Subcutaneous adipose tissue (tissue), 4 donors: ENCODE measurements around the gene RHOT1. TPM values are rescaled to one million over a fixed set of nuclear protein-coding genes. Genes with fewer than 3 reads are reported as not detected.

Experiments
- CTCF ChIP-seq: fragments of 450-650 bp; IDR thresholded peaks from one replicate; pipeline ENCODE4 v1.5.1; 2016; ENCODE audit warnings: low read depth, mild to moderate bottlenecking, control low read depth, antibody characterized with exemption, moderate library complexity
- total RNA-seq, 4 donors: library from RNA; depleted of rRNA; stranded (reverse); fragments of >200 nt; gene quantifications; one replicate each; pipeline ENCODE4 v1.1.0, GENCODE V29; 2016

RHOT1 gene
- total RNA-seq, 4 donors from 2014 or later = 56.6 to 112 (median 67.5) TPM

DNA sequence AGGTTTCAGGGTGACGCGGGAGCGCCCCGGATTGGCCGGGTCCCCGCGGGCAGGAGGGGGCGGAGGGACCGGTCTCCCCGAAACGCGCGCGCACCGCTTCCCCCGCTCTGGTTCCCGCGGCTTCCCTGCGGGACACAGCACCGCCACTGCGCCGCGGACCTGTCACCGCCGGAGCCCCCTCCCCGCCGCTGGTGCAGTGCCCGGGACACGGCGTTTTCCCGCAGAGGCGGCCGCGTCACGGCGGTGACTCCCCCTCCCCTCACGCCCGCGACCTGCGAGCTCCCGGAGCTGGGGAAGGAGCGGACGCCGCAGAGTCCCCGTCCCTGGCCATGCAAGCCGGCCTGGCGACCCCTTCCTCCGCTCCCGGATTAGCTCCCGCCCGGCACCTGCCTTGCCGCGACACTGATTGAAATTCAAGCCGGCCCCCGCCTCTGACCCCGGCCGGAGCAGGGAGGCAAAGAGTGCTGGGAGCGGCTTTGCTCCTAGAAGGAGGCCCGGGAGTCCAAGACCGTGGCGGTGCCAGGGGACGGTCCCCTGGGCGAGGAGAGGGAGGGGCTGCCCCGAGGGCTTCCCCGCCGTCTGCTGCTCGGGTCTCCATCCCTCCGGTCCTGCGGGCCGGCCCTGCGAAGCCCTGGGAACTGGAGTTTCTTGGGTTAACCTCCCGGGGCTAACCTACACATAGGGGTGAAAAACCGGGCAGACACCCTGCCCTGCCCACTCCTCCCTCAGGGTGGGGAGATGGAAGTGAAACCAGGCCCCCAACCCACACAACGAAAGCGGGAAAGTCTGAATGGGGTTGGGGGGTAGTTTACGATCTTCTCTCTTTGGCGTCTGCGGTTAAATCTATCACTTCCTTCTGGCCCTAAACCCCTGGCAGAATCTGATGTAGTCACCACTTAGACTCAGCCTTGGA, 124.3 kb downstream of the RHOT1 start:
- TF ChIP-seq CTCF = no peak

DNA sequence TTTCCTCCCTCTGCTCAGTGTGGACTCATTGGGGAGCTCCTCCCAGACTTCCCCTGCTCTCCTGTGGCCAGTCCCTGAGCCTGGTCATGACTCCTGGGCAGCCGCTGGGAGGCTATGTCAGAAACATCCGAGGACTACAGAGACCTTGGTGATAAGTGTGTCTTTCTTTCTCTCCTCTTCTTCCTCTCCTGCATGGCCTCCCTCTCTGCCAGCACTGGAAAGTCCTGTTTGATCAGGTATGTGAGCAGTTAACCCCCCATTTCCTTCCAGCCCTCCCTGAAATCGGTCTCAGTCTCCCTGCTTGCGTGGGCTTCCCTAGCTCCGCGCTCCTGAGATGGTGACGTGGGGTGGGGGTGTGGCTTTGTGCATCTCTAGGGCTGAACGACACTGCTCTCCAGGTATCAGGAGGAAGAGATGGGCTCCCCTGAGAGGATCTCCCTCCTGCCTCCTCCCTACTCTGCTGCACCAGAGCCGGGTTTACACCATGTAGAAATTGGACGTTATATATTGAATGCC, 125.4 kb downstream of the RHOT1 start:
- TF ChIP-seq CTCF = no peak

DNA sequence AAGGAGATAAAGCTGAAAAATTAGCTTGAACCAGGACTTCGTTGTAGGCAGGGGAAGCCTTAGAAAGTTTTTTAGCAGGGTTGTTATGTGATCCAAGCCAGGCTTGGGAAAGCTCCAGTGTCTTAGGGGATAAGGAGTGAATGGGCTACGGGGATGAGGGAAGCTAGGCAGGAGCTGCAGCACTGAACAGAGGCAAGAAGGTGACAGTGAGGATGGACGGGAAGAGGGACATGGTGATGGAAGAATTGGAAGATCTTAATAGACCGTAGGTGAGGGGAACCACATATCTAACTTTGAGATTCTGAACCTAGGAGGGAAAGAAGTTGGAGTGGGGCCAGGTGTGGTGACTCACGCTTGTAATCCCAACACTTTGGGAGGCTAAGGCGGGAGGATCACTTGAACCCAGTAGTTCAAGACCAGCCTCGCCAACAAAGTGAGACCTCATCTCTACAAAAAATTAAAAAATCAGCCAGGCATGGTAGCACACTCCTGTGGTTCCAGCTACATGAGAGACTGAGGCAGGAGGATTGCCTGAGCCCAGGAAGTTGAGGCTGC, 126.5 kb downstream of the RHOT1 start:
- no peak for TF ChIP-seq CTCF

GRCh38 chr17:32269377-32269776, 127.1 kb downstream of the RHOT1 start:
- no peak for TF ChIP-seq CTCF

DNA sequence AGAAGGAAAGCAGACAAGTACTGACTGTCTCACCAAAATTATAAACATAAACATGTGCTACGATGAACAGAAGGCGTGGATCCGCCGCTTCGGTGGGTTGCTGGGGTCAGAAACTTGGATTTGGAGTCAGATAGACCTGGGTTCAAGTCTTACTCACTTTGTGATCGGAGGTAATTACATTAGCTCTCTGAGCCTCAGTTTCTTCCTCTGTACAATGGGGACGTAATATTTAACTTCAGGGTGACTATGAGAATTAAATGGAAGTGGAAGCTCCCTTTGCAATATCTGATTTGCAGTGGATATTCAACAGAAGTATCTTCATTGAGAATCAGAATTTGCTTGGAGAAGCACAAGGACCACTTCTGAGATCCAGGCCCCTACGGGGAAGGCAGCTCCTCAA, 129.5 kb downstream of the RHOT1 start:
- TF ChIP-seq CTCF = no peak

DNA sequence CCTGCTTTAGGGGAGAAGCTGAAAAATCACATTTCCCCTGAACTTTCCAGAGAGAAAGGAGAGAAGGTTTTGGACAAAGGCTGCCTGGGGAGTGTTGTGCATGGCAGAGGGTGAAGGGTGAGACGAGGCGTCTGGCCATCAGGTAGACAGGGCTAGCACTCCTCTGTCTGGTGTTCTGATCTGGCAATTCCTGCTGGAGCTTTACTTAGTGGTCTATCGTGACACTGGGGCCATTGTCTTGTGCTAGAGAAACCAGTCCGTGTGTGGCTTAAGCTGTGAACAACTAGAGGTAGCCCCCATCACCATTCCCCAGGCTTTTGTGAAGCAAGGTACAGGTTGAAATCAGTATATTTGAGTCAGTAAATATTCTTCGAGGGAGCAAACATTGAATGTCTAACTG, 131.8 kb downstream of the RHOT1 start:
- no peak for TF ChIP-seq CTCF

- TF ChIP-seq CTCF = no peak
Observed at GRCh38 chr17:32274643-32275042, 132.3 kb downstream of the RHOT1 start.
